Neural crest cell (in vitro differentiated cells): ENCODE measurements around the gene OR2J3. TPM values are rescaled to one million over a fixed set of nuclear protein-coding genes. Genes with fewer than 3 reads are reported as not detected.
A peak's percentile ranks its signal among the peaks of the same experiment; 100 is the strongest.

Source experiments
- DNase-seq: peaks from one replicate; pipeline ENCODE4 v3.0.0; 2021; ENCODE audit warnings: low read depth, mixed read lengths, low spot score
- H3K27ac Mint-ChIP-seq: one replicate; pipeline ENCODE4 v1.8.0; 2021; ENCODE audit warnings: mild to moderate bottlenecking, mixed read lengths; ENCODE audit not compliant: unreplicated experiment
- H3K27me3 Mint-ChIP-seq: 2 replicates; pipeline ENCODE4 v1.8.0; 2021; ENCODE audit warnings: low read depth, mild to moderate bottlenecking, mixed read lengths
- H3K36me3 Mint-ChIP-seq: 2 replicates; pipeline ENCODE4 v1.8.0; 2021; ENCODE audit warnings: low read depth, mild to moderate bottlenecking, mixed read lengths
- H3K4me1 Mint-ChIP-seq: 2 replicates; pipeline ENCODE4 v1.8.0; 2021; ENCODE audit warnings: mixed read lengths
- H3K4me3 Mint-ChIP-seq: one replicate; pipeline ENCODE4 v1.8.0; 2021; ENCODE audit warnings: mild to moderate bottlenecking, mixed read lengths
- H3K9me3 Mint-ChIP-seq: 2 replicates; pipeline ENCODE4 v1.8.0; 2021; ENCODE audit warnings: mixed read lengths
- CTCF ChIP-seq: fragments of 200-600 bp; sonication (generic); conservative IDR thresholded peaks from 2 replicates; pipeline ENCODE4 v1.5.0; 2021; ENCODE audit warnings: antibody characterized with exemption, mild to moderate bottlenecking
- long read RNA-seq: library from polyadenylated mRNA; unstranded; transcript quantifications from one replicate; pipeline ENCODE4 v2.0.0, GENCODE V29; 2020
- total RNA-seq: library from RNA; stranded (reverse); gene quantifications from 2 replicates; pipeline ENCODE4 v1.2.1, GENCODE V29; 2021

OR2J3 gene
- total RNA-seq, result not detected in 2 replicates
- long read RNA-seq, result 0 reads

- Mint-ChIP-seq H3K9me3 (peaks cover 4% of the 10 kb centered on the region), H3K27ac (no peak within 1 kb of the TSS), H3K4me1 (no peaks in the 10 kb centered on the region), H3K36me3 (no peaks in the 10 kb centered on the region), H3K4me3 (no peak within 1 kb of the TSS), H3K27me3 (peaks cover 51% of the 10 kb centered on the region)
- TF ChIP-seq CTCF, result no peak
- DNase-seq, result no peak
Measured at GRCh38 chr6:29107758-29108157, at the start of gene OR2J3. Gene OR2J3 (plus strand): TSS chr6:29108058. CDS start chr6:29111891, 3,833 bp downstream.

- Mint-ChIP-seq H3K9me3 (peaks cover 9% of the 10 kb centered on the region), H3K27ac (no peak overlapping the region), H3K27me3 (peaks cover 22% of the 10 kb centered on the region), H3K4me3 (no peak overlapping the region), H3K4me1 (no peaks in the 10 kb centered on the region), H3K36me3 (peaks cover 4% of the 10 kb centered on the region)
- DNase-seq, result peak; percentile 11
- TF ChIP-seq CTCF, result peak; percentile 69
Measured at GRCh38 chr6:29071831-29072723, 35.8 kb upstream of the OR2J3 start.

- no peaks in the 10 kb centered on the region for H3K9me3 Mint-ChIP-seq
- H3K4me3 Mint-ChIP-seq, result no peak overlapping the region
- peaks cover 19% of the 10 kb centered on the region for H3K27me3 Mint-ChIP-seq
- no peak overlapping the region for H3K27ac Mint-ChIP-seq
- no peaks in the 10 kb centered on the region for H3K36me3 Mint-ChIP-seq
- H3K4me1 Mint-ChIP-seq, result no peaks in the 10 kb centered on the region
- TF ChIP-seq CTCF, result no peak
- DNase-seq, result no peak
Measured at GRCh38 chr6:29079203-29079602, 28.7 kb upstream of the OR2J3 start.

GRCh38 chr6:29081312-29081711 is 26.5 kb upstream of the OR2J3 start:
- H3K4me1 Mint-ChIP-seq, result no peaks in the 10 kb centered on the region

GRCh38 chr6:29082457-29082856 is 25.4 kb upstream of the OR2J3 start:
- no peak for DNase-seq
- H3K27me3 Mint-ChIP-seq, result peaks cover 6% of the 10 kb centered on the region
- H3K4me3 Mint-ChIP-seq, result no peak overlapping the region
- H3K36me3 Mint-ChIP-seq, result no peaks in the 10 kb centered on the region
- H3K4me1 Mint-ChIP-seq, result no peaks in the 10 kb centered on the region
- no peaks in the 10 kb centered on the region for H3K9me3 Mint-ChIP-seq
- TF ChIP-seq CTCF, result no peak
- H3K27ac Mint-ChIP-seq, result no peak overlapping the region

More at GRCh38 chr6:29081312-29081711, 26.5 kb upstream of the OR2J3 start:
- DNase-seq, result no peak
- Mint-ChIP-seq H3K9me3 (no peaks in the 10 kb centered on the region), H3K27me3 (peaks cover 12% of the 10 kb centered on the region), H3K27ac (no peak overlapping the region), H3K4me3 (no peak overlapping the region), H3K36me3 (no peaks in the 10 kb centered on the region)
- no peak for TF ChIP-seq CTCF
